NOMO-1 treated with dmso at 0.1 percent for 144 hours (cell line): Measurements from ENCODE around the gene PLEKHA7.

Experiments used
- DNase-seq: peaks from one replicate; lab custom pipeline; 2025; ENCODE audit not compliant: unreplicated experiment; lab: John Stamatoyannopoulos, UW

Gene PLEKHA7

GRCh38 chr11:16791191-16791961, 222.8 kb downstream of the PLEKHA7 start:
- DNase-seq: no peak

- no peak for DNase-seq
Observed at GRCh38 chr11:16790486-16791190, 223.6 kb downstream of the PLEKHA7 start.

- no peak for DNase-seq
Observed at GRCh38 chr11:16789560-16790485, 224.4 kb downstream of the PLEKHA7 start.

DNA sequence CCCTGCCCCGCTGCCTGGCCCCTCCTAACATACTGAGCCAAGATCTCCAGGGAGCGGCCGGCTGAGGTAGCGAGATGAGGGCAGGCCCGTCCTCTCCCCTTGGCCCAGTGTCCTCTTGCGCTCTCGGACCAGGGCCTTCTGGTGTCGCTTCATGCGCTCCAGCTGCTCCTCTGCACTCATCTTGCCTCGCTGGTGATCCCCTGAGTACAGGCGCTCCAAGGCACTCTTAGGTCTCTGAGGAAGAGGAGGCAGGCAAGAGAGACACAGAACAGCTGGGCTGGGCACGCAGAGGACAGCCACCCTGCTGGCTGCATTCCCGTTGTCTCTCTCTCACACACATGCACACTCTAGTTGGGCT, 225.2 kb downstream of the PLEKHA7 start:
- no peak for DNase-seq

- DNase-seq: peak; percentile 30
Observed at GRCh38 chr11:16788141-16789062, 225.8 kb downstream of the PLEKHA7 start.

DNA sequence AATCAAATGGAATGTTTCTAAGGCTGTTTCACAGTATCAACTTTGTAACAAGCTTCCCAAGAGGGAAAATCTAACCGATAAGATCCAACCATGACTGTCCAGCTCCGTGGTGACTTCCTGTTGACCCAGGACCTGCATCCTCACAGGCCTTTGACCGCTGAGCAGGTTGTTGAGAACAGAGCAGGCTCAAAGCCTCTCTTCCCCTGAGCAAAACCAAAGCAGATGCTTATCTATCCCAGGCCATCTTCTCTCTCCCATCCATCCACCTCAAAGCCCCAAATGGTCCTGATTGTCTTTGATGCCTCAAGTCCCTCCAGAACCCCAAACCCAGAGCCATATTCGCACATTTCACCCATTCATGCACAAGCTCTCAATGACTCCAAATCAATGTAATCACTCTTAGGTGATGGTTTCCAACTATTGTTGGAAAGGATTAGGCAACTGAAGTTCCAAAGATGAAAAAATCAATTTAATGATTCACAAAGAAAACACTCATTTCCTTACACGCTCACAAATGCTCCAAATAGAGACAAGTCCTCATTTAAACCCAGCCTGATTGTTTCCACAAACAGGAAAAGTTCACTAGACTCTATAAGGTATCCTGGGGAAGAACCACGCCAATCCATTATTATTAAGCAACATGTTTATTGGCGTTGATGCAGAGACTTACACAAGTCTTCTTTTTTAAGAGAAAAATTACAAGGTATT, 227.0 kb downstream of the PLEKHA7 start:
- DNase-seq: no peak

GRCh38 chr11:16786131-16786530, 228.1 kb downstream of the PLEKHA7 start:
- no peak for DNase-seq

GRCh38 chr11:16785520-16786128, 228.6 kb downstream of the PLEKHA7 start:
- no peak for DNase-seq

DNA sequence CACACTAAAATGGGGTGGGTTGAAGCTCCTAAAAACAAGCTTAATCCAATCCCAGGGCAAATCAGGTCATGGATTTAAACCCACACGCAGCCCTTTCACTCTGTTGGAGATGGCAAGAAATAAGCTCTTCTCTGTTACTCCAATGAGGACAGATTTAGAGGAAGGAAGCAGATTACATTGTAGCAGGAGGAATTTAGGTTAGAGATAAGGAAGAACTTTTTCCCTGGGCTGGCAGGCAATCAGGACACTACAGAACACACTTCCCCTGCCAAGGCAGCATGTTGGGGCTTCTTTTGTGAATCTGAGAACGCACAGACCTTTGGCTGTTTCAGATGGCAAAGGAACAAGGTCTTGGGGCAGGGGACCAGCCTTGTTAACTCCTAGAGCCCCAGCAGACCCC, 229.5 kb downstream of the PLEKHA7 start:
- no peak for DNase-seq

DNA sequence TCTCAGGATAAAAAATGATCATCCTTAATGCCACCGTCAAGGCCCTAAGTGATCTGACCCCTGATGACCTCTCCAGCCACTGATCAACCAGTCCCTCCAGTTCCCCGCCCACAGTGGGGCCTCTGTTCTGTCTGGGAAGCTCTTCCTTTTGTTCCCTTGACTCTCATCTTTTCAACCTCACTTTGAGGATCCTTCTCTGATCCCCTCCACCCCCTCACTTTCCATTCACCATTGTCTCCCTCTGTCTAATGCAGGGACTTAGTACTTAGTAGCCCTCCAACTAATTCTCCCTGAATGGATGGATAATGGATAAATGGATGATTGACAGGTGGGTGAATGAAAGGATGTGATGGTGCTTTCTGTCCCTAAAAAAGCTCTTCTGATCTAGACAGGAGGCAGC, 230.1 kb downstream of the PLEKHA7 start:
- no peak for DNase-seq

DNA sequence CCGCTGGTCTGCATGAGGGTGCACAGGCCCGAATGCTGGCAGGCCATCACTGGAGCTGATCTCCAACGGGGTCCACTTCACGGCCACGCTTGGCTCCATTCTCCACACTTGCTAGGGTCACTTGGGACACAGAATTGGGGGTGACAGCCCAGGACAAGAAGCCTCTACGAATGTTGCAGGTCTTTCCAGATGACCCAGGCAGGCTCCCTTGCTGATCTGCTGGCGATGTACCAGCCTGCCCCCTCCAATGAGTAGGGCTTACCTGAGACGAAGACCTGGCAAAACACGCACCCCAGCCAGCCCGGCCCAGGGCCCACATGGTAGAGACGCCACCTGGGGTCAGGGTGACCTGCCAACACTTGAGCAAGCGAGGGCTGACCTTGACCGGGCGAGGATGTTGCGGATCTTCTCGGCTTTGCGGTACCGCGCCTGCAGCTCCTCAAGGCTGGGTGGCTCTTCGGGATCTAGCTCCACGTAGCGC, 230.9 kb downstream of the PLEKHA7 start:
- no peak for DNase-seq

GRCh38 chr11:16781936-16782919, 232.0 kb downstream of the PLEKHA7 start:
- DNase-seq: no peak

GRCh38 chr11:16780698-16781550, 233.3 kb downstream of the PLEKHA7 start:
- no peak for DNase-seq

- no peak for DNase-seq
Observed at GRCh38 chr11:16780146-16780545, 234.1 kb downstream of the PLEKHA7 start.

GRCh38 chr11:16779436-16779835, 234.8 kb downstream of the PLEKHA7 start:
- peak; percentile 44 for DNase-seq

DNA sequence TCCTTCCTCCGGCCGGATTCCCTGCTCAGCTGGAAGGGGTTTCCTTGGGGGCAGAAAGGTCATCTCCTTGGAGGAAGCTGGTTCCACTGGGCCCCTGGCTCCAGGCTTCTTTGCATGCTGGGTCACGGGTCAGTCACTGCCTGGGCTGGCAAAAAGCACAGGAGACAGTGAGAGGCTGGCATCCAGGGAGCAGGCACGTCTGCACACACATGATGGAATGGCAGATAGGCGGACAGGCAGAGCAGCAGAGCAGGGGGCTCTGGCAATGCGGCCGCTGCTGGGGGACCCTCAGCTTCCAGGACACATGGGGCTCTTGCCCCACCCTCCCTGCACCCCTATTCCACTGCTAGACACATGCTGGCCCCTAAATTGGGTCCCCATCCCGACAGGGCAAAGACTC, 235.3 kb downstream of the PLEKHA7 start:
- DNase-seq: no peak

GRCh38 chr11:16778286-16778685, 235.9 kb downstream of the PLEKHA7 start:
- no peak for DNase-seq
